HCT116 (cell line): ENCODE data around the gene SLC25A1. TPM values are rescaled to one million over a fixed set of nuclear protein-coding genes. Genes with fewer than 3 reads are reported as not detected.

ENCODE experiments used
- ATAC-seq: fragments of 200-7000 bp; cut with Tn5 transposase; 2 replicates; pipeline ENCODE4 v1.9.1; 2020; ENCODE audit warnings: mild to moderate bottlenecking, moderate library complexity
- BruUV-seq: library from RNA; stranded (reverse); fragments of 400-500 nt; replicated peaks from 2 replicates; lab custom pipeline; 2021; lab: Mats Ljungman, UMichigan
- CTCF ChIA-PET: fragments of 300-600 bp; sonication (Branson Sonifier 250); formaldehyde crosslinking; loops from one replicate; lab custom pipeline; 2021; ENCODE audit warnings: antibody characterized with exemption; lab: Charles Lee
- POLR2A ChIA-PET: fragments of 300-600, 350-600 bp; sonication (Branson Sonifier 250); formaldehyde crosslinking; loops from one replicate; lab custom pipeline; 2021; ENCODE audit warnings: antibody characterized with exemption; lab: Charles Lee
- RAD21 ChIA-PET, 2 experiments: fragments of 300-600 bp; sonication (Branson Sonifier 250); formaldehyde crosslinking; loops; one replicate each; lab custom pipeline; 2023; ENCODE audit warnings: low total read pairs in 2 of 2; ENCODE audit not compliant: uncharacterized antibody in 2 of 2, unreplicated experiment in 2 of 2, low non-redundant PET in 1 of 2; lab: Charles Lee
- DNase-seq: peaks from one replicate; pipeline ENCODE4 v3.0.0-alpha.2; 2010; ENCODE audit warnings: low read depth, low spot score
- H2AFZ ChIP-seq: fragments of 200-600 bp; shearing (Covaris generic), sonication (generic); 2 replicates; pipeline ENCODE4 v1.6.1; 2017; ENCODE audit warnings: low read depth, mixed run types, mixed read lengths, antibody characterized with exemption, low read length; ENCODE audit not compliant: poor library complexity, severe bottlenecking
- H3K27ac ChIP-seq: 2 replicates; pipeline ENCODE4 v1.5.1; 2012; ENCODE audit warnings: low read depth, low read length
- H3K27me3 ChIP-seq: fragments of 200-600 bp; sonication (generic); 2 replicates; pipeline ENCODE4 v1.6.1; 2016; ENCODE audit warnings: mixed run types, low read length, mixed read lengths; ENCODE audit not compliant: insufficient read depth
- H3K36me3 ChIP-seq, 2 experiments: fragments of 200-500 bp in 1 of 2; fragments of 200-600 bp in 1 of 2; sonication (Bioruptor generic) in 1 of 2; sonication (generic) in 1 of 2; 2 replicates each; pipeline versions ENCODE4 v1.5.1 to v1.6.1; 2014 to 2016; ENCODE audit warnings: low read length in 2 of 2, inconsistent platforms in 1 of 2, mixed read lengths in 1 of 2, mixed run types in 1 of 2; ENCODE audit not compliant: insufficient read depth in 2 of 2, control insufficient read depth in 1 of 2
- H3K4me1 ChIP-seq, 2 experiments: fragments of 200-600 bp in 1 of 2; sonication (generic) in 1 of 2; 2 replicates each; pipeline versions ENCODE4 v1.5.1 to v1.6.1; 2012 to 2017; ENCODE audit warnings: low read length in 2 of 2, inconsistent platforms in 1 of 2, mild to moderate bottlenecking in 1 of 2, mixed read lengths in 1 of 2, mixed run types in 1 of 2, moderate library complexity in 1 of 2; ENCODE audit not compliant: insufficient read depth in 2 of 2, control insufficient read depth in 1 of 2
- H3K4me2 ChIP-seq: fragments of 200-600 bp; sonication (generic); 2 replicates; pipeline ENCODE4 v1.6.1; 2017; ENCODE audit warnings: mixed run types, low read length, mixed read lengths
- H3K4me3 ChIP-seq, 2 experiments: fragments of 200-600 bp in 1 of 2; sonication (generic) in 1 of 2; replicated peaks in 1 of 2; 2 replicates each; pipeline ENCODE4 v1.5.1; 2011 to 2016; ENCODE audit warnings: low read length in 2 of 2, control low read depth in 1 of 2, low read depth in 1 of 2, mild to moderate bottlenecking in 1 of 2, mixed read lengths in 1 of 2, mixed run types in 1 of 2
- H3K79me2 ChIP-seq: fragments of 200-600 bp; sonication (generic); 2 replicates; pipeline ENCODE4 v1.6.1; 2017; ENCODE audit warnings: mild to moderate bottlenecking, mixed run types, low read length, moderate library complexity, mixed read lengths; ENCODE audit not compliant: insufficient read depth
- H3K9ac ChIP-seq: fragments of 200-600 bp; sonication (generic); 2 replicates; pipeline ENCODE4 v1.6.1; 2016; ENCODE audit warnings: low read length, mixed read lengths
- H3K9me2 ChIP-seq: fragments of 200-600 bp; sonication (generic), shearing (Covaris generic); 2 replicates; pipeline ENCODE4 v1.6.1; 2017; ENCODE audit warnings: mixed run types, mild to moderate bottlenecking, moderate library complexity; ENCODE audit not compliant: insufficient read depth
- H3K9me3 ChIP-seq, 2 experiments: fragments of 200-500 bp in 1 of 2; fragments of 200-600 bp in 1 of 2; sonication (Bioruptor generic) in 1 of 2; sonication (generic) in 1 of 2; 2 replicates each; pipeline ENCODE4 v1.6.1; 2014 to 2017; ENCODE audit warnings: low read length in 2 of 2, mixed read lengths in 2 of 2, inconsistent platforms in 1 of 2, low read depth in 1 of 2, mild to moderate bottlenecking in 1 of 2, mixed run types in 1 of 2, moderate library complexity in 1 of 2; ENCODE audit not compliant: control insufficient read depth in 1 of 2, insufficient read depth in 1 of 2
- H4K20me1 ChIP-seq: fragments of 200-600 bp; sonication (generic), shearing (Covaris generic); 2 replicates; pipeline ENCODE4 v1.6.1; 2017; ENCODE audit warnings: mixed run types, mild to moderate bottlenecking, moderate library complexity; ENCODE audit not compliant: insufficient read depth
- CBX3 ChIP-seq: IDR thresholded peaks from 2 replicates; pipeline ENCODE4 v1.6.1; 2012; ENCODE audit warnings: low read depth
- CEBPB ChIP-seq: IDR thresholded peaks from 2 replicates; pipeline ENCODE4 v1.6.1; 2012; ENCODE audit warnings: low read depth
- EGR1 ChIP-seq: IDR thresholded peaks from 2 replicates; pipeline ENCODE4 v1.6.1; 2012; ENCODE audit warnings: low read depth
- POLR2A ChIP-seq: IDR thresholded peaks from 2 replicates; pipeline ENCODE4 v1.7.0; 2011; ENCODE audit warnings: borderline replicate concordance; ENCODE audit not compliant: insufficient read depth, insufficient read length; ENCODE audit errors: extremely low read depth
- POLR2AphosphoS5 ChIP-seq: IDR thresholded peaks from 2 replicates; pipeline ENCODE4 v1.6.1; 2011; ENCODE audit warnings: mild to moderate bottlenecking, low read depth, low read length, moderate library complexity
- SIN3A ChIP-seq: IDR thresholded peaks from 2 replicates; pipeline ENCODE4 v1.6.1; 2012; ENCODE audit warnings: low read depth
- SP1 ChIP-seq: IDR thresholded peaks from 2 replicates; pipeline ENCODE4 v1.6.1; 2012; ENCODE audit warnings: low read depth
- SRF ChIP-seq: IDR thresholded peaks from 2 replicates; pipeline ENCODE4 v1.6.1; 2012; ENCODE audit warnings: low read depth
- TCF7L2 ChIP-seq: IDR thresholded peaks from 2 replicates; pipeline ENCODE4 v1.7.0; 2011; ENCODE audit warnings: borderline replicate concordance, inconsistent platforms; ENCODE audit not compliant: insufficient read depth, insufficient read length; ENCODE audit errors: extremely low read depth
- YY1 ChIP-seq: IDR thresholded peaks from 2 replicates; pipeline ENCODE4 v1.6.1; 2011; ENCODE audit warnings: low read length, low read depth, moderate library complexity, mild to moderate bottlenecking; ENCODE audit not compliant: insufficient replicate concordance; ENCODE audit errors: extremely low read depth
- ZFX ChIP-seq: fragments of 450-650 bp; IDR thresholded peaks from 2 replicates; pipeline ENCODE4 v1.6.1; 2017
- ZNF274 ChIP-seq: fragments of 200-500 bp; sonication (Bioruptor generic); IDR thresholded peaks from 2 replicates; pipeline ENCODE4 v1.6.1; 2014; ENCODE audit warnings: mild to moderate bottlenecking, low read depth, low read length, inconsistent platforms
- intact Hi-C: fragments of 100-400 bp; cut with micrococcal nuclease; formaldehyde crosslinking; loops from 2 replicates; pipeline ENCODE4 v1.10.0; 2022
- total RNA-seq: library from RNA; stranded (reverse); gene quantifications from one replicate; pipeline ENCODE4 v1.2.1, GENCODE V29; 2021; ENCODE audit not compliant: unreplicated experiment
- TF ChIP-seq, protein P1 (sequence below): IDR thresholded peaks from 2 replicates; pipeline ENCODE4 v1.6.1; 2012; ENCODE audit warnings: low read depth
- TF ChIP-seq, protein P2 (sequence below): IDR thresholded peaks from 2 replicates; pipeline ENCODE4 v1.6.1; 2012

Gene SLC25A1
- total RNA-seq, 1 experiment from 2014 or later: 146 TPM

DNA sequence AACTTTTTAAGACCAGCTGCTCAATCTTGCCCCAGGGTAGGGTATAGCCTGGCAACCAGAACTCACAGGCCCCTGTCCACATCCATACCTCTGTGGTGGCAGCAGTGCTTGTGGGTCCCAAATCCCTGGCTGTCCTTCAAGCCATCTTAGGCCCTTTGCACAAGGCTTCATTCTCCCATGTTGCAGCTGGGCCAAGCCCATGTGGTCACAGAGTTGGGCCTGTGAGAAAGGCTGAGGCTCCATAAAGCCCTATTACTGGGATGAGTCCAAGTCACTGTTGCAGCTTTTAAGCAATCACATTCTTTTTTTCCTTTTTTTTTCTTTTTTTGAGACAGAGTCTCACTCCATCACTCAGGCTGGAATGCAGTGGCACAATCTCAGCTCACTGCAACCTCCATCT is 47.9 kb upstream of the SLC25A1 start:
- no peaks in the 10 kb centered on the region; a peak in 1 of 4 replicates for H3K36me3 ChIP-seq
- H3K9ac ChIP-seq: no peak overlapping the region
- no peaks in the 10 kb centered on the region for H3K4me1 ChIP-seq
- no TSS peak for BruUV-seq
- ChIA-PET CTCF (no interaction called here), RAD21 (no interaction called here), POLR2A (no interaction called here)
- no peak overlapping the region for H3K4me2 ChIP-seq
- H3K9me2 ChIP-seq: no peaks in the 10 kb centered on the region
- TF ChIP-seq SIN3A: no peak
- TF ChIP-seq TCF7L2: no peak
- no peak for TF ChIP-seq POLR2A
- TF ChIP-seq, protein P1, sequence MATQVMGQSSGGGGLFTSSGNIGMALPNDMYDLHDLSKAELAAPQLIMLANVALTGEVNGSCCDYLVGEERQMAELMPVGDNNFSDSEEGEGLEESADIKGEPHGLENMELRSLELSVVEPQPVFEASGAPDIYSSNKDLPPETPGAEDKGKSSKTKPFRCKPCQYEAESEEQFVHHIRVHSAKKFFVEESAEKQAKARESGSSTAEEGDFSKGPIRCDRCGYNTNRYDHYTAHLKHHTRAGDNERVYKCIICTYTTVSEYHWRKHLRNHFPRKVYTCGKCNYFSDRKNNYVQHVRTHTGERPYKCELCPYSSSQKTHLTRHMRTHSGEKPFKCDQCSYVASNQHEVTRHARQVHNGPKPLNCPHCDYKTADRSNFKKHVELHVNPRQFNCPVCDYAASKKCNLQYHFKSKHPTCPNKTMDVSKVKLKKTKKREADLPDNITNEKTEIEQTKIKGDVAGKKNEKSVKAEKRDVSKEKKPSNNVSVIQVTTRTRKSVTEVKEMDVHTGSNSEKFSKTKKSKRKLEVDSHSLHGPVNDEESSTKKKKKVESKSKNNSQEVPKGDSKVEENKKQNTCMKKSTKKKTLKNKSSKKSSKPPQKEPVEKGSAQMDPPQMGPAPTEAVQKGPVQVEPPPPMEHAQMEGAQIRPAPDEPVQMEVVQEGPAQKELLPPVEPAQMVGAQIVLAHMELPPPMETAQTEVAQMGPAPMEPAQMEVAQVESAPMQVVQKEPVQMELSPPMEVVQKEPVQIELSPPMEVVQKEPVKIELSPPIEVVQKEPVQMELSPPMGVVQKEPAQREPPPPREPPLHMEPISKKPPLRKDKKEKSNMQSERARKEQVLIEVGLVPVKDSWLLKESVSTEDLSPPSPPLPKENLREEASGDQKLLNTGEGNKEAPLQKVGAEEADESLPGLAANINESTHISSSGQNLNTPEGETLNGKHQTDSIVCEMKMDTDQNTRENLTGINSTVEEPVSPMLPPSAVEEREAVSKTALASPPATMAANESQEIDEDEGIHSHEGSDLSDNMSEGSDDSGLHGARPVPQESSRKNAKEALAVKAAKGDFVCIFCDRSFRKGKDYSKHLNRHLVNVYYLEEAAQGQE: no peak
- TF ChIP-seq EGR1: no peak
- no peak for TF ChIP-seq YY1
- no peak for TF ChIP-seq ZNF274
- H3K27me3 ChIP-seq: no peaks in the 10 kb centered on the region
- H3K4me3 ChIP-seq: no peak overlapping the region
- no peak overlapping the region for H2AFZ ChIP-seq
- intact Hi-C loops: no loop called here
- no peaks in the 10 kb centered on the region for H3K9me3 ChIP-seq
- DNase-seq (no peak), ATAC-seq (no peak)
- no peaks in the 10 kb centered on the region for H3K79me2 ChIP-seq
- no peak overlapping the region for H3K27ac ChIP-seq
- no peaks in the 10 kb centered on the region for H4K20me1 ChIP-seq

DNA sequence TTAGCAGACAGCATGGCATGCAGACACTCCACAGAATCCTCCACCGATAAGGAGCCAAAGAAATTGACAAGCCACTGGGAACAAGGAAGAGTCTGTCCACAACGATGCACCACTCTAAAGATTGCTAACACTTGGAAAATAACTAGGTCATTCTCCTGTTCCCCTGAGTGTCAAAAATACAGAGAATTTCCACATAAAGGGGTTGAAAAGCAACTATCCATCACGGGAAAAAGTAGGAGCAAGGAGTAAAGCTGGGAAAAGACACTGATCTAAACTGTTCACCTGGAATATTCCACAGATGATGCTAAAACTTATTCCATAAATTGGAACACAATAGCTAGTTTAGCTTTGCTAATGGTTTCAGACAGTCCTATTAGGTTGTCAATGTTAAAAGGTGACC is 47.0 kb upstream of the SLC25A1 start:
- H3K9ac ChIP-seq: no peak overlapping the region
- no peaks in the 10 kb centered on the region; a peak in 1 of 4 replicates for H3K36me3 ChIP-seq
- intact Hi-C loops: no loop called here
- H3K4me2 ChIP-seq: no peak overlapping the region
- no TSS peak for BruUV-seq
- no peaks in the 10 kb centered on the region for H4K20me1 ChIP-seq
- H2AFZ ChIP-seq: no peak overlapping the region
- no peaks in the 10 kb centered on the region for H3K9me2 ChIP-seq
- no peaks in the 10 kb centered on the region for H3K27me3 ChIP-seq
- POLR2A ChIA-PET: no interaction called here
- TF ChIP-seq CBX3 (no peak), EGR1 (no peak), TCF7L2 (no peak), ZNF274 (no peak), SRF (no peak), SP1 (no peak), ZFX (no peak), POLR2AphosphoS5 (no peak), CEBPB (no peak)
- TF ChIP-seq, protein P2, sequence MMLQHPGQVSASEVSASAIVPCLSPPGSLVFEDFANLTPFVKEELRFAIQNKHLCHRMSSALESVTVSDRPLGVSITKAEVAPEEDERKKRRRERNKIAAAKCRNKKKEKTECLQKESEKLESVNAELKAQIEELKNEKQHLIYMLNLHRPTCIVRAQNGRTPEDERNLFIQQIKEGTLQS: no peak
- H3K79me2 ChIP-seq: no peaks in the 10 kb centered on the region
- CTCF ChIA-PET: no interaction called here
- RAD21 ChIA-PET: no interaction called here
- no peaks in the 10 kb centered on the region for H3K4me1 ChIP-seq
- no peak overlapping the region for H3K27ac ChIP-seq
- no peak for DNase-seq
- no peaks in the 10 kb centered on the region for H3K9me3 ChIP-seq
- no peak for ATAC-seq
- H3K4me3 ChIP-seq: no peak overlapping the region
